Activated CD8-positive, alpha-beta T cell treated with anti-CD3 and anti-CD28 coated beads, Interleukin-2, amount 10 ng/mL, durations not matched to agents 7 days and 5 days (primary cell): ENCODE measurements around the gene SERTAD3. TPM values are rescaled to one million over a fixed set of nuclear protein-coding genes. Genes with fewer than 3 reads are reported as not detected.
"Not testable (repeated sequence)": the region's sequence is repeated elsewhere in the genome, so short reads cannot be mapped to it uniquely, and the experiment has no call there.

Experiments used
- ATAC-seq: fragments of 150-1000 bp; cut with Tn5 transposase; one replicate; pipeline ENCODE4 v1.10.0; 2021; ENCODE audit warnings: moderate library complexity
- CTCF ChIA-PET: fragments of 350-600 bp; sonication (Branson Sonifier 250); formaldehyde crosslinking; loops from one replicate; lab custom pipeline; 2021; ENCODE audit warnings: antibody characterized with exemption; lab: Charles Lee
- POLR2A ChIA-PET: fragments of 350-600 bp; sonication (Branson Sonifier 250); formaldehyde crosslinking; loops from one replicate; lab custom pipeline; 2021; ENCODE audit warnings: antibody characterized with exemption; lab: Charles Lee
- DNase-seq: peaks from one replicate; pipeline ENCODE4 v3.0.0-alpha.2; 2020
- H3K27ac Mint-ChIP-seq: one replicate; pipeline ENCODE4 v1.8.0; 2021; ENCODE audit warnings: mild to moderate bottlenecking, mixed read lengths
- H3K27me3 Mint-ChIP-seq: one replicate; pipeline ENCODE4 v1.8.0; 2021; ENCODE audit warnings: low read depth, mixed read lengths
- H3K36me3 Mint-ChIP-seq: one replicate; pipeline ENCODE4 v1.8.0; 2021; ENCODE audit warnings: low read depth, mixed read lengths
- H3K4me1 Mint-ChIP-seq: one replicate; pipeline ENCODE4 v1.8.0; 2021; ENCODE audit warnings: low read depth, mixed read lengths
- H3K4me3 Mint-ChIP-seq: one replicate; pipeline ENCODE4 v1.8.0; 2021; ENCODE audit warnings: mild to moderate bottlenecking, mixed read lengths
- H3K9me3 Mint-ChIP-seq: one replicate; pipeline ENCODE4 v1.8.0; 2022; ENCODE audit warnings: mixed read lengths; ENCODE audit not compliant: insufficient read depth
- total RNA-seq, 2 experiments: library from RNA; stranded (reverse); gene quantifications; one replicate each; pipeline ENCODE4 v1.2.3, GENCODE V29; 2021

SERTAD3 gene, protein sequence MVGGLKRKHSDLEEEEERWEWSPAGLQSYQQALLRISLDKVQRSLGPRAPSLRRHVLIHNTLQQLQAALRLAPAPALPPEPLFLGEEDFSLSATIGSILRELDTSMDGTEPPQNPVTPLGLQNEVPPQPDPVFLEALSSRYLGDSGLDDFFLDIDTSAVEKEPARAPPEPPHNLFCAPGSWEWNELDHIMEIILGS
- 10 to 100 TPM; 10.0 to 11.9 TPM for total RNA-seq

DNA sequence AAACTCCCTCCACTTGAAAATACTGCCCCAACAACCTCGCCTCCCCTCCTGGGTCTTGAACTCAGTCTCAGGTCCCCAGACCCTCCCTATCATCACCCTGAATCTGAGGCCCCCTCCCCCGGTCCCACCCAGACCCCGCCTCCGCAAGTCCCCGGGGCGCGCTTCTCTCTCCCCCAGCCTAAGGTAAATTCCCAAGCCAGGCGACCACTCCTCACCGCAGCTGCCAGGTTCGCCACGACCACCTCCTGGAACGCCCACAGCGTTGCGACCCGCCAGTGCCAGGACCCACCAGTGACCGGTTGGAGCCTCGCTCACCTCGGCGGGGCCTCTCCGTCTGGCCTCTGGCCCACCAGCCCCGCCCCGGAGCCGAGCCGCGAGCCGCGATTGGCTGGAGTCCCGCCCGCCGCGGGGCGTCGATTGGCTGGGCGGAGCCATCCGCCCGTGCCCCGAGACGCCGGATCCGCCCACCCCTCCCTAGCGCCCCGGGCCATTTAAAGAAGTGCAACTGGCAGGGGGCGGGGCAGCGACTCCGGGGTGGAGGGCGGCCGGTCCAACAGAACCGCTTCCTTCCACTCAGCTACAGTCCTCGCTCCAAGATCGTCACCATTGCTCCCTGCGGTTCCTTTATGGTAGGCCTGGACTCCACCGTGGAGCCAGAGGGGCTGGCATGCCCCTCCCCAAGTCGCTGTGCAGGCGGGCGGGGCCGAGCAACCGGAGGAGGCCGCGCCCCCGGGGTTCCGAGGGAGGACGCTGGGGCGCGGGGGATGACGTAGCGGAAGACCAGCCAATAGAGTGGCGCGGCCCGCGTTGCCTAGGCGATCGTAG lies at the start of gene SERTAD3:
Gene SERTAD3, minus strand, starts transcription at position 336 of the 825 bp plus-strand sequence. CDS start 2,255 bp downstream, outside the sequence.
- peak within 1 kb of the TSS; percentile 98 for H3K4me3 Mint-ChIP-seq
- H3K9me3 Mint-ChIP-seq: no peaks in the 10 kb centered on the region
- ChIA-PET CTCF (interaction anchor here (1.5 to 3.4 kb wide), 3 partner anchors 20 to 139 kb away, joined by 6 to 30 read pairs (median 21); partner anchors contain the start of gene BLVRB), POLR2A (interaction anchor here (0.7 to 4.3 kb wide), 8 partner anchors 11 to 146 kb away, joined by 3 to 29 read pairs (median 6); partner anchors contain the start of genes BLVRB and SERTAD1)
- peak; percentile 78 for ATAC-seq
- no peaks in the 10 kb centered on the region for H3K27me3 Mint-ChIP-seq
- H3K27ac Mint-ChIP-seq: peak within 1 kb of the TSS; percentile 98
- peaks cover 16% of the 10 kb centered on the region for H3K36me3 Mint-ChIP-seq
- H3K4me1 Mint-ChIP-seq: peaks cover 18% of the 10 kb centered on the region
- DNase-seq: peak; percentile 98

- POLR2A ChIA-PET: no interaction called here
- no peak for ATAC-seq
- no peak overlapping the region for H3K4me3 Mint-ChIP-seq
- H3K36me3 Mint-ChIP-seq: no peaks in the 10 kb centered on the region
- H3K9me3 Mint-ChIP-seq: no peaks in the 10 kb centered on the region
- DNase-seq: no peak
- H3K27me3 Mint-ChIP-seq: peaks cover 17% of the 10 kb centered on the region
- H3K27ac Mint-ChIP-seq: no peak overlapping the region
- CTCF ChIA-PET: no interaction called here
- no peaks in the 10 kb centered on the region for H3K4me1 Mint-ChIP-seq
These were observed 49.6 kb upstream of the SERTAD3 start for GRCh38 chr19:40493778-40494177.

DNA sequence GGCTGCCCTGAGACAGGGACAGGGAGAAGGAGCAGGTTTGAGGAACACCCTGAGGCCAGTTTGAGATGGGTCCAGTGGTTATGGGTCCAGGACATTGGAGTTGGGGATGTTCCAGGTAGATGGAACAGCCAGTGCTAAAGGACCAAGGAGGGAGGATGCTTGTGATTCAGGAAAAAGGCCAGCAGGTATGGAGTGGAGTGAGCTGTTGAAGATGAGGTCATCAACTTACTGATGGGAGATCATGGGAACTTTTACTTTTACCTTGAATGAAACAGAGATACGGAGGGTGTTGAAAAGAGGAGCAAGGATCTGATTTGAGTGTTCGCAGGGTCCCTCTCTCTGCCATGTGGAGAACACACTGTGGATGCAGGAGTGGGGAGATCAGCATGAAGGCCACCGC lies 48.1 kb upstream of the SERTAD3 start:
- Mint-ChIP-seq H3K27ac (no peak overlapping the region), H3K36me3 (no peaks in the 10 kb centered on the region), H3K4me1 (peaks cover 6% of the 10 kb centered on the region), H3K27me3 (peaks cover 24% of the 10 kb centered on the region), H3K4me3 (no peak overlapping the region), H3K9me3 (no peaks in the 10 kb centered on the region)
- ChIA-PET POLR2A (no interaction called here), CTCF (interaction anchor here (1.0 kb wide), 1 partner anchor 142 kb away, joined by 3 read pairs; no protein-coding TSS in a partner anchor)
- DNase-seq (no peak), ATAC-seq (no peak)

DNA sequence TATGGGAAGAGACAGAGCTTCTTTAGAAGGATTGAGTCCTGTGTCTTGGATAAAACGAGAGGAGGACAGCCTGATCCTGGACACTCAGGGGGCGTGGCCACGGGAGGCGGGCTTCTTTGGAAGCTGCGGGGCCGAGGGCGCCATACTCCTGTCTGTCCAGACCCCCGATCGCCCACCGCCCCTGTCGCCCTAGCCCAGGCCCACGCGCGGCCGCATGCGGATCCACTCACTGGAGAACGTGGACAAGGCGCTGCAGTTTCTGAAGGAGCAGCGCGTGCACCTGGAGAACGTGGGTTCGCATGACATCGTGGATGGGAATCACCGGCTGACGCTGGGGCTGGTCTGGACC lies 45.7 kb upstream of the SERTAD3 start:
- Mint-ChIP-seq H3K27ac (no peak overlapping the region), H3K4me3 (no peak overlapping the region), H3K9me3 (no peaks in the 10 kb centered on the region), H3K4me1 (peaks cover 6% of the 10 kb centered on the region), H3K36me3 (no peaks in the 10 kb centered on the region), H3K27me3 (peaks cover 23% of the 10 kb centered on the region)
- POLR2A ChIA-PET: interaction anchor here (0.6 kb wide), 1 partner anchor 12 kb away, joined by 3 read pairs; no protein-coding TSS in a partner anchor
- CTCF ChIA-PET: interaction anchor here (1.0 to 1.3 kb wide), 2 partner anchors 11 to 24 kb away, joined by 3 read pairs; partner anchors contain the start of gene BLVRB
- DNase-seq: no peak
- ATAC-seq: no peak

DNA sequence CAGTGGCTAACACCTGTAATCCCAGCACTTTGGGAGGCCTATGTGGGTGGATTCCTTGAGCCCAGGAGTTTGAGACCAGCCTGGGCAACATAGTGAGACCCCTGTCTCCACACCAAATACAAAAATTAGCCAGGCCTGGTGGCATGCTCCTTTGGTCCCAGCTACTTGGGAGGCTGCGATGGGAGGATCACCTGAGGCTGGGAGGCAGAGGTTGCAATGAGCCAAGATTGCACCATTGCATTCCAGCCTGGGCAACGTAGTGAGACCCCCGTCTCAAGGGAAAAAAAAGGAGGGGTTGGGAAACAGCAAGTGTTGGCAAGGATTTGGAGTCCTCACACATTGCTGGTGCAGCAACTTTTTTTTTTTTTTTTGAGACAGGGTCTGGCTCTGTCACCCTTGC lies 41.9 kb upstream of the SERTAD3 start:
- Mint-ChIP-seq H3K36me3 (no peaks in the 10 kb centered on the region), H3K27me3 (peaks cover 14% of the 10 kb centered on the region), H3K9me3 (no peaks in the 10 kb centered on the region), H3K4me3 (no peak overlapping the region), H3K4me1 (peaks cover 6% of the 10 kb centered on the region), H3K27ac (no peak overlapping the region)
- ATAC-seq: no peak
- no peak for DNase-seq
- CTCF ChIA-PET: no interaction called here
- POLR2A ChIA-PET: no interaction called here

DNA sequence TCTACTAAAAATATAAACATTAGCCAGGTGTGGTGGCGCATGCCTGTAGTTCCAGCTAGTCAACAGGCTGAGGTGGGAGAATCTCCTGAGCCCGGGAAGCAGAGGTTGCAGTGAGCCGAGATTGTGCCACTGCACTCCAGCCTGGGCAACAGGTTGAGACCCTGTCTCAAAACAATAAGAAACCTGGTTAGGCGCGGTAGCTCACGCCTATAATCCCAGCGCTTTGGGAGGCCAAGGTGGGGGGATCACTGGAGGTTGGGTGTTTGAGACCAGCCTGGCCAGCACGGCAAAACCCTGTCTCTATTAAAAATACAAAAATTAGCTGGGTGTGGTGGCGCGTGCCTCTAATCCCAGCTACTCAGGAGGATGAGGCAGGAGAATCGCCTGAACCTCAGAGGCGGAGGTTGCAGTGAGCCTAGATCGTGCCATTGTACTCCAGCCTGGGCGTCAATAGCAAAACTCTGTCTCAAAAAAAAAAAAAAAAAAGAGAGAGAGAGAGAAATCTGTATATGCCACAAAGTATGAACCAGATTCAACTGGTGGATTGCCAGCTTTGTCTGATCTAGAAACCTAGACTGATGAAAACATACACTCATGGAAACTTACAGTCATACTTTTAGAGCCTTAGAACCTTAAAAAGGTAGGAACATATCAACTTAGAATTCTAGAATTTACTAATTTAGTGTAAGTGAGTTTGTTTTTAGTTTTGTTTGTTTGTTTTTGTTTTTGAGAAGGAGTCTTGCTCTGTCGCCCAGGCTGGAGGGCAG lies 31.9 kb upstream of the SERTAD3 start:
- POLR2A ChIA-PET, ATAC-seq, H3K4me3 Mint-ChIP-seq, H3K9me3 Mint-ChIP-seq, DNase-seq, CTCF ChIA-PET, H3K36me3 Mint-ChIP-seq, H3K27ac Mint-ChIP-seq, H3K4me1 Mint-ChIP-seq, H3K27me3 Mint-ChIP-seq: not testable (repeated sequence)

GRCh38 chr19:40474737-40475136 lies 30.6 kb upstream of the SERTAD3 start:
- H3K9me3 Mint-ChIP-seq: no peaks in the 10 kb centered on the region
- ATAC-seq: no peak
- no peak overlapping the region for H3K27ac Mint-ChIP-seq
- ChIA-PET POLR2A (no interaction called here), CTCF (no interaction called here)
- no peaks in the 10 kb centered on the region for H3K4me1 Mint-ChIP-seq
- DNase-seq: no peak
- no peak overlapping the region for H3K4me3 Mint-ChIP-seq
- no peaks in the 10 kb centered on the region for H3K27me3 Mint-ChIP-seq
- no peaks in the 10 kb centered on the region for H3K36me3 Mint-ChIP-seq

DNA sequence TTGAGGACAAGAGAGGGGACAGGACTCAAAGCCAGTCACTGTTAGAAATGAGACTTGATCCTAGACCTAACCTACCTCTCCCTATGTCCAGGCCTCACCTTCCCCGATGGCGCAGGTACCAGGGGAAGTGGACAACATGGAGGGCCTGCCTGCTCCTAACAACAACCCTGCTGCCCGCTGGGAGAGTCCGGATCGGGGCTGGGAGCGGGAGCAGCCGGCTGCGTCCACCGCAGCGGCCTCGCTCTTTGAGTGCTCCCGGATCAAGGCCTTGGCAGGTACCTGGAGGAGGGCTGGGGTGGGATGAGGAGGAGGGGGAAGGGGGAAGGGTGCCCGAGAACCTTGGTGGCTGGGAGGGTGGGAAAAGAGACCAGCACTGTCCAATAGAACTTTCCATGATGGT lies 28.4 kb upstream of the SERTAD3 start:
- CTCF ChIA-PET: no interaction called here
- POLR2A ChIA-PET: no interaction called here

DNA sequence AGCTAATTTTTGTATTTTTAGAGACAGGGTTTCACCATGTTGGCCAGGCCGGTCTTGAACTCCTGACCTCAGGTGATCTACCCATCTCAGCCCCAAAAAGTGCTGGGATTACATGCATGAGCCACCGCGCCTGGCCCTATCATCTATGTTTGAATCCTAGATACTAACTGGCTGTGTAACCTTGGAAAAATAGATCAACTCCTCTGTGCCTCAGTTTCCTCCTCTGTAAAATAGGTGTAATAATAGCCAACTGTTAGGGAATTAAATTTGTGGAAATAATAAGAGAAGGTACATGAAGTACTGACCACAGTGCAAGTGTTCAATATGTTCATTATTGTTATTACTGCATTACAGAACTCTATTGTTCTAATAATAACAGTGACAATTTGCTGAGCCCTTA lies 27.0 kb upstream of the SERTAD3 start:
- no peaks in the 10 kb centered on the region for H3K9me3 Mint-ChIP-seq
- POLR2A ChIA-PET: no interaction called here

More for the DNA sequence above, 28.4 kb upstream of the SERTAD3 start:
- ATAC-seq (no peak), DNase-seq (no peak)
- Mint-ChIP-seq H3K4me3 (no peak overlapping the region), H3K36me3 (no peaks in the 10 kb centered on the region), H3K9me3 (no peaks in the 10 kb centered on the region), H3K27ac (no peak overlapping the region), H3K27me3 (peaks cover 13% of the 10 kb centered on the region), H3K4me1 (no peaks in the 10 kb centered on the region)

GRCh38 chr19:40469011-40469410 lies 24.9 kb upstream of the SERTAD3 start:
- no peaks in the 10 kb centered on the region for H3K9me3 Mint-ChIP-seq
- ChIA-PET CTCF (interaction anchor here (1.6 kb wide), 1 partner anchor 166 kb away, joined by 3 read pairs; no protein-coding TSS in a partner anchor), POLR2A (interaction anchor here (0.7 kb wide), 1 partner anchor 190 kb away, joined by 3 read pairs; no protein-coding TSS in a partner anchor)

More for the DNA sequence above, 27.0 kb upstream of the SERTAD3 start:
- ATAC-seq (no peak), DNase-seq (no peak)
- no peaks in the 10 kb centered on the region for H3K36me3 Mint-ChIP-seq
- CTCF ChIA-PET: no interaction called here
- H3K27me3 Mint-ChIP-seq: peaks cover 20% of the 10 kb centered on the region
- no peak overlapping the region for H3K4me3 Mint-ChIP-seq
- no peak overlapping the region for H3K27ac Mint-ChIP-seq
- H3K4me1 Mint-ChIP-seq: peaks cover 7% of the 10 kb centered on the region

DNA sequence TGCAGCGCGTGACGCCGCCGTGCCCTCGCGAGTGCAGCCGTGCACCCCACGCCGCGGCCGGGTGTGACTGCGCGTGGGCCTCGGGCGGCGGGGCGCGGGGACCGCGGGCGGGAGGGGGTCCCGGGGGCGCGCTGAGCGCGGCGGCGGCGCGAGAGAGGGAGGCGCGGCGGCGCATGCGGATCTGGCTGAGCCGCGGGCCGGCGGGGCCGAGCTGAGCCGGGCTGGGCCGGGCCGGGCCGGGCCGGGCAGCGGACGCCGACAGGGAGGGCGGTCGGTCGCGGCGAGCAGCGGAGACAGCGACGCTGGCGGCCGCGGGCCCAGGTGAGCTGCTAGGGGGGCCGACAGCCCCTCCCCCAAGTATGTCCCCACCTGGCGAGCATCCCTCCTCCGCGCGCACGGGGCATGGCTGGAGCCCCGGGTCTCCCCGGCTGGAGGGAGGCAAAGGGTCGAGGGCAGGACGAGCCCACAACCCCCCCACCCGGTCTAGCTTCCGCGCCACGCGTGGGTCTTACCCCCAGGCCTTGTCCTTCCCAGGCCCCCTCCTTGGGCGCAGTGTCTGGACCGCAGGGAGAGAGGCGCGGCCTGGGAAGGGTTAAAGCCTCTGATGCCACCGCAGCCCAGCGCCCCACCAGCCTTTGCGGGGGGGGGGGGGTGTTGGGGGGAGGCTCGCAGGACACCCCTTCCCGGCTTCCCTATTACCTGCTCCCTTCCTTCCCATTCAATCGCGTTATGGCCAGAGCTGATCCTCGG lies 23.0 kb upstream of the SERTAD3 start, which contains the start of gene SPTBN4:
Gene SPTBN4, plus strand, starts transcription at position 17 of the 750 bp plus-strand sequence. CDS start 5,621 bp downstream, outside the sequence.
- CTCF ChIA-PET: interaction anchor here (3.2 kb wide), 1 partner anchor 168 kb away, joined by 20 read pairs; no protein-coding TSS in a partner anchor
- Mint-ChIP-seq H3K4me1 (peaks cover 25% of the 10 kb centered on the region), H3K27ac (peak within 1 kb of the TSS; percentile 55), H3K36me3 (no peaks in the 10 kb centered on the region), H3K9me3 (no peaks in the 10 kb centered on the region), H3K27me3 (peaks cover 20% of the 10 kb centered on the region), H3K4me3 (peak within 1 kb of the TSS; percentile 86)
- no peak for ATAC-seq
- DNase-seq: no peak
- POLR2A ChIA-PET: interaction anchor here (0.5 kb wide), 1 partner anchor 17 kb away, joined by 4 read pairs; no protein-coding TSS in a partner anchor

More at GRCh38 chr19:40469011-40469410, 24.9 kb upstream of the SERTAD3 start:
- Mint-ChIP-seq H3K27ac (no peak overlapping the region), H3K27me3 (peaks cover 20% of the 10 kb centered on the region), H3K36me3 (no peaks in the 10 kb centered on the region), H3K4me3 (no peak overlapping the region), H3K4me1 (peaks cover 25% of the 10 kb centered on the region)
- ATAC-seq (no peak), DNase-seq (no peak)
